Panc1 (cell line): Measurements from ENCODE around the gene PDE6B.

Experiments
- CTCF ChIP-seq: fragments of 450-650 bp; IDR thresholded peaks from 2 replicates; pipeline ENCODE4 v1.5.1; 2017; ENCODE audit warnings: mild to moderate bottlenecking
- POLR2AphosphoS5 ChIP-seq: IDR thresholded peaks from 2 replicates; pipeline ENCODE4 v1.6.1; 2012; ENCODE audit warnings: mild to moderate bottlenecking, low read depth, low read length, moderate library complexity
- TF ChIP-seq, protein P1 (sequence below), 2 experiments: IDR thresholded peaks; 2 replicates each; pipeline ENCODE4 v1.6.1; 2011 to 2012; ENCODE audit warnings: low read depth in 2 of 2, control low read depth in 1 of 2, low read length in 1 of 2, mild to moderate bottlenecking in 1 of 2, moderate library complexity in 1 of 2; ENCODE audit not compliant: insufficient read depth in 1 of 2

DNA sequence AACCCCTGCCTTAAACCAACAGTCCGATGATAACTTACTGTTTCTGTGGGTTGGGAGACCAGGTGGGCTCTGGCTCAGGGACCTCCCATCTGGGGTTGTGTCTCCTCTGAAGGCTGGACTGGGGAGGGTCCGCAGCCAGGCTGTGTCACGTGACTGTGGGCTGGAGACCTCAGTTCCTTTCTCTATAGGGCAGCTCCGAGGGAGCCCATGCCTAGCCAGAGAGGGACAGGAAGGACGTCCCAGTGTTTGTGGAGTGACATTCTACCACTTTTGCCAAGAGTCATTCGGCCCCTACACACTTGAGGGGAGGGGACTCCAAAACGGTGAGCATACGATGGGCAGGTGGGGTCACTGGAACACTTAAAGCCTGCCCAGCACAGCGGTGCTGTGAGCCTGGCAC is 84.7 kb downstream of the PDE6B start:
- TF ChIP-seq, protein P1, sequence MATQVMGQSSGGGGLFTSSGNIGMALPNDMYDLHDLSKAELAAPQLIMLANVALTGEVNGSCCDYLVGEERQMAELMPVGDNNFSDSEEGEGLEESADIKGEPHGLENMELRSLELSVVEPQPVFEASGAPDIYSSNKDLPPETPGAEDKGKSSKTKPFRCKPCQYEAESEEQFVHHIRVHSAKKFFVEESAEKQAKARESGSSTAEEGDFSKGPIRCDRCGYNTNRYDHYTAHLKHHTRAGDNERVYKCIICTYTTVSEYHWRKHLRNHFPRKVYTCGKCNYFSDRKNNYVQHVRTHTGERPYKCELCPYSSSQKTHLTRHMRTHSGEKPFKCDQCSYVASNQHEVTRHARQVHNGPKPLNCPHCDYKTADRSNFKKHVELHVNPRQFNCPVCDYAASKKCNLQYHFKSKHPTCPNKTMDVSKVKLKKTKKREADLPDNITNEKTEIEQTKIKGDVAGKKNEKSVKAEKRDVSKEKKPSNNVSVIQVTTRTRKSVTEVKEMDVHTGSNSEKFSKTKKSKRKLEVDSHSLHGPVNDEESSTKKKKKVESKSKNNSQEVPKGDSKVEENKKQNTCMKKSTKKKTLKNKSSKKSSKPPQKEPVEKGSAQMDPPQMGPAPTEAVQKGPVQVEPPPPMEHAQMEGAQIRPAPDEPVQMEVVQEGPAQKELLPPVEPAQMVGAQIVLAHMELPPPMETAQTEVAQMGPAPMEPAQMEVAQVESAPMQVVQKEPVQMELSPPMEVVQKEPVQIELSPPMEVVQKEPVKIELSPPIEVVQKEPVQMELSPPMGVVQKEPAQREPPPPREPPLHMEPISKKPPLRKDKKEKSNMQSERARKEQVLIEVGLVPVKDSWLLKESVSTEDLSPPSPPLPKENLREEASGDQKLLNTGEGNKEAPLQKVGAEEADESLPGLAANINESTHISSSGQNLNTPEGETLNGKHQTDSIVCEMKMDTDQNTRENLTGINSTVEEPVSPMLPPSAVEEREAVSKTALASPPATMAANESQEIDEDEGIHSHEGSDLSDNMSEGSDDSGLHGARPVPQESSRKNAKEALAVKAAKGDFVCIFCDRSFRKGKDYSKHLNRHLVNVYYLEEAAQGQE (IDR thresholded peaks at IDR 0.05; ENCODE audit: insufficient read depth in 1 of 2, low read depth in 2 of 2, low read length in 1 of 2) = no peak
- no peak for TF ChIP-seq CTCF
- no peak for TF ChIP-seq POLR2AphosphoS5
